H9 (cell line): ENCODE measurements around the gene NFIX. TPM values are rescaled to one million over a fixed set of nuclear protein-coding genes. Genes with fewer than 3 reads are reported as not detected.

Experiments
- DNase-seq: peaks from one replicate; pipeline ENCODE4 v3.0.0-alpha.2; 2017
- H2AFZ ChIP-seq: one replicate; pipeline ENCODE4 v1.6.1; 2013; ENCODE audit warnings: mild to moderate bottlenecking, low read length, control low read depth, moderate library complexity
- H2AK5ac ChIP-seq: 2 replicates; pipeline ENCODE4 v1.6.1; 2013; ENCODE audit warnings: low read length, control low read depth, mixed read lengths; ENCODE audit not compliant: insufficient read length
- H2BK120ac ChIP-seq: one replicate; pipeline ENCODE4 v1.6.1; 2013; ENCODE audit warnings: low read depth, mild to moderate bottlenecking, low read length, control low read depth, inconsistent platforms; ENCODE audit not compliant: poor library complexity, severe bottlenecking
- H2BK12ac ChIP-seq: 2 replicates; pipeline ENCODE4 v1.6.1; 2013; ENCODE audit warnings: low read length, control low read depth, mixed read lengths, low read depth; ENCODE audit not compliant: insufficient read length
- H2BK15ac ChIP-seq: 2 replicates; pipeline ENCODE4 v1.6.1; 2013; ENCODE audit warnings: low read depth, low read length, control low read depth
- H2BK20ac ChIP-seq: one replicate; pipeline ENCODE4 v1.6.1; 2013; ENCODE audit warnings: low read depth, mild to moderate bottlenecking, low read length, control low read depth, inconsistent platforms; ENCODE audit not compliant: poor library complexity, severe bottlenecking
- H2BK5ac ChIP-seq: 2 replicates; pipeline ENCODE4 v1.6.1; 2013; ENCODE audit warnings: low read length, control low read depth, mixed read lengths; ENCODE audit not compliant: insufficient read length
- H3K14ac ChIP-seq: 2 replicates; pipeline ENCODE4 v1.6.1; 2013; ENCODE audit warnings: low read length, control low read depth; ENCODE audit not compliant: insufficient read depth
- H3K18ac ChIP-seq: 2 replicates; pipeline ENCODE4 v1.6.1; 2013; ENCODE audit warnings: low read depth, mild to moderate bottlenecking, mixed read lengths, low read length, control low read depth; ENCODE audit not compliant: insufficient read length
- H3K23ac ChIP-seq: 2 replicates; pipeline ENCODE4 v1.6.1; 2013; ENCODE audit warnings: low read length, control low read depth, mixed read lengths, low read depth; ENCODE audit not compliant: insufficient read length
- H3K23me2 ChIP-seq: 2 replicates; pipeline ENCODE4 v1.6.1; 2013; ENCODE audit warnings: low read depth, mild to moderate bottlenecking, mixed read lengths, low read length, control low read depth; ENCODE audit not compliant: insufficient read length, poor library complexity, severe bottlenecking
- H3K27ac ChIP-seq: 2 replicates; pipeline ENCODE4 v1.5.1; 2013; ENCODE audit warnings: low read length, control low read depth, mixed read lengths, low read depth; ENCODE audit not compliant: insufficient read length
- H3K27me3 ChIP-seq: 2 replicates; pipeline ENCODE4 v1.6.1; 2013; ENCODE audit warnings: low read length, control low read depth, inconsistent platforms; ENCODE audit not compliant: insufficient read depth
- H3K4ac ChIP-seq: 2 replicates; pipeline ENCODE4 v1.6.1; 2013; ENCODE audit warnings: low read depth, mild to moderate bottlenecking, control low read depth, inconsistent platforms, low read length, moderate library complexity
- H3K4me1 ChIP-seq: 2 replicates; pipeline ENCODE4 v1.6.1; 2013; ENCODE audit warnings: low read length, control low read depth, inconsistent platforms; ENCODE audit not compliant: insufficient read depth
- H3K4me2 ChIP-seq: 2 replicates; pipeline ENCODE4 v1.6.1; 2013; ENCODE audit warnings: low read length, control low read depth, mixed read lengths; ENCODE audit not compliant: insufficient read length, insufficient read depth
- H3K56ac ChIP-seq: 2 replicates; pipeline ENCODE4 v1.6.1; 2013; ENCODE audit warnings: low read depth, mild to moderate bottlenecking, mixed read lengths, low read length, control low read depth; ENCODE audit not compliant: insufficient read length
- H3K79me1 ChIP-seq: 2 replicates; pipeline ENCODE4 v1.6.1; 2013; ENCODE audit warnings: low read depth, mild to moderate bottlenecking, moderate library complexity, low read length, control low read depth, inconsistent platforms; ENCODE audit not compliant: insufficient read depth, poor library complexity, severe bottlenecking
- H3K79me2 ChIP-seq: 2 replicates; pipeline ENCODE4 v1.6.1; 2013; ENCODE audit warnings: low read length, control low read depth, inconsistent platforms; ENCODE audit not compliant: insufficient read depth
- H3K9ac ChIP-seq: 2 replicates; pipeline ENCODE4 v1.6.1; 2013; ENCODE audit warnings: low read length, control low read depth, mixed read lengths; ENCODE audit not compliant: insufficient read length; ENCODE audit errors: extremely low read depth
- H3K9me3 ChIP-seq: one replicate; pipeline ENCODE4 v1.6.1; 2013; ENCODE audit warnings: low read depth, low read length, inconsistent platforms; ENCODE audit not compliant: control insufficient read depth
- H3T11ph ChIP-seq: one replicate; pipeline ENCODE4 v1.6.1; 2013; ENCODE audit warnings: mild to moderate bottlenecking, low read length, control low read depth, inconsistent platforms
- H4K20me1 ChIP-seq: one replicate; pipeline ENCODE4 v1.6.1; 2013; ENCODE audit not compliant: control insufficient read depth, insufficient read length, insufficient read depth
- H4K5ac ChIP-seq: 2 replicates; pipeline ENCODE4 v1.6.1; 2013; ENCODE audit warnings: low read depth, mild to moderate bottlenecking, mixed read lengths, low read length, control low read depth; ENCODE audit not compliant: insufficient read length
- H4K8ac ChIP-seq: replicated peaks from 2 replicates; pipeline ENCODE4 v1.6.1; 2013; ENCODE audit warnings: low read length, control low read depth, mixed read lengths, low read depth; ENCODE audit not compliant: insufficient read length
- H4K91ac ChIP-seq: 2 replicates; pipeline ENCODE4 v1.6.1; 2013; ENCODE audit warnings: low read depth, mild to moderate bottlenecking, moderate library complexity, mixed read lengths, low read length, control low read depth; ENCODE audit not compliant: insufficient read length
- H3K27ac Mint-ChIP-seq, 3 experiments: 2 replicates in 2 of 3; 3 replicates in 1 of 3; pipeline ENCODE4 v1.8.0; 2020 to 2021; ENCODE audit warnings: mixed read lengths in 3 of 3, mild to moderate bottlenecking in 1 of 3, moderate library complexity in 1 of 3
- H3K27me3 Mint-ChIP-seq: 2 replicates; pipeline ENCODE4 v1.8.0; 2021; ENCODE audit warnings: low read depth, mild to moderate bottlenecking, moderate library complexity, mixed read lengths
- H3K36me3 Mint-ChIP-seq, 3 experiments: 2 replicates in 2 of 3; 3 replicates in 1 of 3; pipeline ENCODE4 v1.8.0; 2020 to 2021; ENCODE audit warnings: low read depth in 3 of 3, mixed read lengths in 3 of 3; ENCODE audit not compliant: insufficient read depth in 1 of 3
- H3K4me1 Mint-ChIP-seq, 2 experiments: 2 replicates each; pipeline ENCODE4 v1.8.0; 2020; ENCODE audit warnings: mixed read lengths in 2 of 2
- H3K4me3 Mint-ChIP-seq, 2 experiments: 2 replicates in 1 of 2; 3 replicates in 1 of 2; pipeline ENCODE4 v1.8.0; 2020 to 2021; ENCODE audit warnings: mild to moderate bottlenecking in 2 of 2, mixed read lengths in 2 of 2, moderate library complexity in 1 of 2
- H3K9me3 Mint-ChIP-seq, 2 experiments: 2 replicates in 1 of 2; 3 replicates in 1 of 2; pipeline ENCODE4 v1.8.0; 2020; ENCODE audit warnings: mild to moderate bottlenecking in 2 of 2, mixed read lengths in 2 of 2, moderate library complexity in 1 of 2
- CTCF ChIP-seq: fragments of 200-600 bp; sonication (generic); conservative IDR thresholded peaks from 3 replicates; pipeline ENCODE4 v1.8.0; 2021; ENCODE audit warnings: antibody characterized with exemption, mild to moderate bottlenecking
- WGBS: extraction: QIAGEN DNeasy Blood & Tissue Kit; methylation state at CpG from one replicate; pipeline ENCODE4 v1.1.7; 2013; ENCODE audit warnings: missing lambda C conversion rate, low lambda C conversion rate, mixed read lengths; ENCODE audit not compliant: insufficient read length; ENCODE audit errors: extremely low coverage; 5-methylcytosine and 5-hydroxymethylcytosine counted together
- total RNA-seq: library from RNA; stranded (reverse); gene quantifications from 2 replicates; pipeline ENCODE4 v1.2.1, GENCODE V29; 2021

NFIX gene
- total RNA-seq, 1 experiment from 2014 or later = 0.31 TPM

DNA sequence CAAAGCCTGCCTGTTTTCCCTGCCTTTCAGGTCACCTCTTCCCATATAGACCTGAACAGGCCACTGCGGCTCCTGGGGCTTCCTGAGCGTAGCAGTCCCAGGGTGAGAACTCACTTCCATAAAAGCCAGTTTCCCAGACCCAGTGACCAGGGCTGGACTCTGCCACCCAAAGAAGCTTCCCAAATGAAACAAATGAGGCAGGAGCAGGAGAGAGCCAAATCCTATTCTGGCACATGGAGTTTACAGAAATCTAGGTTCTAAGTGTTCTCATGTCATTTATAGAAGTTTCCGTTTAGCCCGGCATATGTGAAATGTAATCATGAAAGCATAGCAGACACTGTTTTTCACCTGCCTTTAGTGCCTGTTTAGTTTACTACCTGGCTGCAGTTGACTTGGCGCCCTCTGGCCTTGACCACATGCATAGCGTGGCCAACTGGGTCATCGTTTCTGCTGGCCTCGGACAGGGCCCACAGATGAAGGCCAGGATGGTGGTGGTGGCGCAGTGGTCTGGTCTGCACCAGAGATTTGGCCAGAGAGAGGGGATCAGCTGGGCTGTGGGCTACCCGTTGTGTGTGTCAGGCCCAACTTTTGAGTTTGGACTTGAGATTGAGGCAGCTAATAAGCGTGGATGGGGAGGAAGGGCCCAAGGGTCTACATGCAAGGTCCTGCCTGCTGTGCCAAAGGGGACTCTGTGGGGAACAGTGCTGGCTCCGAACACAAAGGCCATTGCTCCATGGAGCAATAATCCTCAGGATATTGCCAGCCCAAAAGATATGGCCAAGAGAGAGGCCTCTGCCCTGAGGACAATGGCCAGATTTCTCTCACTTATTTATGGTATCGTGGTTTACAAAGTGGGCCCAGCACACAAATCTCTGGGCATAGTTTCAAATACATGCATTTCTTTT lies 43.3 kb downstream of the NFIX start:
- no peak overlapping the region for H4K91ac ChIP-seq
- Mint-ChIP-seq H3K4me1 (peaks cover 5 to 7% of the 10 kb centered on the region in 2 experiments), H3K4me3 (no peak overlapping the region; a peak in 1 of 5 replicates), H3K36me3 (no peaks in the 10 kb centered on the region), H3K27ac (no peak overlapping the region), H3K27me3 (peaks cover 90% of the 10 kb centered on the region), H3K9me3 (no peaks in the 10 kb centered on the region)
- H3K23me2 ChIP-seq = no peaks in the 10 kb centered on the region
- no peak overlapping the region for H3T11ph ChIP-seq
- WGBS = no CpG with 5 or more reads among the region's 13 CpGs
- peak; percentile 31; the same call in 1 of the 3 replicates for TF ChIP-seq CTCF
- no peak overlapping the region for H2BK120ac ChIP-seq
- no peak overlapping the region for H3K4me2 ChIP-seq
- H4K5ac ChIP-seq = no peak overlapping the region
- H3K18ac ChIP-seq = no peak overlapping the region
- no peak overlapping the region for H2BK20ac ChIP-seq
- no peak overlapping the region for H3K4ac ChIP-seq
- no peak overlapping the region for H3K27ac ChIP-seq
- H2AFZ ChIP-seq = no peak overlapping the region
- H2BK5ac ChIP-seq = no peak overlapping the region
- no peak overlapping the region for H2AK5ac ChIP-seq
- no peaks in the 10 kb centered on the region for H3K79me2 ChIP-seq
- no peak overlapping the region for H3K14ac ChIP-seq
- H4K8ac ChIP-seq = no peak overlapping the region
- H4K20me1 ChIP-seq = no peaks in the 10 kb centered on the region
- H2BK15ac ChIP-seq = no peak overlapping the region
- H3K9me3 ChIP-seq = no peaks in the 10 kb centered on the region
- H3K4me1 ChIP-seq = no peaks in the 10 kb centered on the region
- no peak for DNase-seq
- no peak overlapping the region for H2BK12ac ChIP-seq
- H3K56ac ChIP-seq = no peak overlapping the region
- H3K9ac ChIP-seq = no peak overlapping the region
- no peak overlapping the region for H3K23ac ChIP-seq
- peaks cover 4% of the 10 kb centered on the region; the same call in 1 of the 2 replicates for H3K27me3 ChIP-seq
- no peaks in the 10 kb centered on the region for H3K79me1 ChIP-seq
